ENCODE data around the gene ASGR1.

- no peak for TF ChIP-seq EZH2phosphoT487 (IDR thresholded peaks at IDR 0.05; ENCODE audit: insufficient read depth, low read depth)
- TF ChIP-seq EZH2 (IDR thresholded peaks at IDR 0.05; ENCODE audit: insufficient read depth, poor library complexity, severe bottlenecking): no peak
Observed at GRCh38 chr17:7192271-7192937, 13.2 kb upstream of the ASGR1 start.
